ENCODE data around the gene C4A.
"Not testable (repeated sequence)": the region's sequence is repeated elsewhere in the genome, so short reads cannot be mapped to it uniquely, and the experiment has no call there.

Gene C4A

DNA sequence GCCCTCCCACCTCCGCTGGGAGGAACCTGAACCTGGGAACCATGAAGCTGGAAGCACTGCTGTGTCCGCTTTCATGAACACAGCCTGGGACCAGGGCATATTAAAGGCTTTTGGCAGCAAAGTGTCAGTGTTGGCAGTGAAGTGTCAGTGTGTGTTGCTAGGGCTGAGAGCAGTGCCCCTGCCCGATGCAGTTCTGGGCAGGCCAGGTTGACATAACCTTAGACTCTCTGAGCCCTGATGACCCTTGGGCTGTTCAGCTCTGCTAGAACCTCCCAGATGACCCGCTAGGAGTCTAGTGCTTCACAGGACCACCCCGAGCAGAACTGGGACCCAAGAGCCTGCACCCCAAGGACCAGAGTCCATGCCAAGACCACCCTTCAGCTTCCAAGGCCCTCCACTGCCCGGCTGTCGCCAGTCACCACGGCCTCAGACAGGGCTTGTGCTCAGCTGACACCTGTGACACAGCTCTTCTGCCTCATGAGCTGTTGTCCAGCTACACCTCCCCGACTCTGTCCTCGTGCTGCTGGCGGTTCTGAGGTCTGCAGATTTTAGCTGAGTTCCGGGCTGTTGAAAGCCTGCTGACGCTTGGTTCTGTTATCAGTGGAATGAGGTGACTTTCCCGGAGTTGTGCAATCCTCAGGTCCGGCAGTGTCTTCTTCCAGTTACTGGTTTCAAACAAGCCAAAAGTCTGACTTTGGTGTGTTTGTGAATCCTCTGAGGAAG, 20.9 kb downstream of the C4A start:
- not testable (repeated sequence) for H3K9ac ChIP-seq (ENCODE audit: insufficient read length, low read depth); DNase-seq (ENCODE audit: low read depth, low spot score); H3K4me1 ChIP-seq (ENCODE audit: insufficient read depth, insufficient read length); H3K27me3 ChIP-seq (ENCODE audit: insufficient read depth, insufficient read length); H3K4me3 ChIP-seq (ENCODE audit: insufficient read length, low read depth); H3K9me3 ChIP-seq (ENCODE audit: insufficient read depth, low read length); H3K36me3 ChIP-seq (ENCODE audit: insufficient read depth, insufficient read length, low read length)

DNA sequence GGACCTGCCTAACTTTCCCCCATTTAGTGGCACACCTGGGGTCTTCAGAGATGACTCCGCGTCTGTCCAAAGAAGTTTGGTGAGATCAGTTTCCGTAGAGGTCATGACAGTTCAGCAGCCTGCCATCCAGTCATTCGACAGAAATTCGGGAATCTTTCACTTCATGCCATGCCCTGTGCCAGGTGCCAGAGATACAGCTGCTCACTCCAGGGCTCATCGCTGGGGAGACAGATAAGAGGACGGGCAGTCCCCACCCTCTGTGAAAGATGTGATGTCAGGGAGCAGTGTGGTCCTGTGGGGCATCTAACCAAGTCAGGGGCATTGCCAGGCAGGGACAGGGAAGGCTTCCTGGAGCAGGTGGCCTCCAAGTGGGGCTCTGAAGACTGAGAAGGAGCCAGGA, 21.4 kb downstream of the C4A start:
- DNase-seq (ENCODE audit: low read depth, low spot score); H3K4me3 ChIP-seq (ENCODE audit: insufficient read length, low read depth); H3K4me1 ChIP-seq (ENCODE audit: insufficient read depth, insufficient read length); H3K9ac ChIP-seq (ENCODE audit: insufficient read length, low read depth); H3K36me3 ChIP-seq (ENCODE audit: insufficient read depth, insufficient read length, low read length); H3K27me3 ChIP-seq (ENCODE audit: insufficient read depth, insufficient read length); H3K9me3 ChIP-seq (ENCODE audit: insufficient read depth, low read length): not testable (repeated sequence)

DNA sequence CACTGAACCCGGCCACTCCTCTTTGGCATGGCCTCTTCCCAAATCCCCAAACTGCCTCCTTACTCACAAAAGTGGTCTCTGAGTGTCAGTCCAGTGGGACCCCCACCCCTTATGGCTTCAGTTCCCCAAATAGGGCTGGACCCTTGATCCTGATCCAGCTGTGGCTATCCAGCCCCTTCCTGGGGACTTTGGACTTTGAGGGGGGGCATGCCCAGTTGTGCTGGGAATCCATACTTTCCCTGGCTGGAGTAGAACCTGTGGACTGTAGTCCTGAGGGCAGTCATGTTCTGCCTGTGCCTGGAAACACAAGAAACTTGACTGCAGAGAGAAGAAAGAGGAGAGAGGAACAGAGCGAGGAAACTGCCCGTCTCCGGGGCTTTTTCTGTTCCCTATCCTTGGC, 22.5 kb downstream of the C4A start:
- H3K4me3 ChIP-seq (ENCODE audit: insufficient read length, low read depth); H3K27me3 ChIP-seq (ENCODE audit: insufficient read depth, insufficient read length); H3K4me1 ChIP-seq (ENCODE audit: insufficient read depth, insufficient read length); H3K9me3 ChIP-seq (ENCODE audit: insufficient read depth, low read length); H3K9ac ChIP-seq (ENCODE audit: insufficient read length, low read depth); H3K36me3 ChIP-seq (ENCODE audit: insufficient read depth, insufficient read length, low read length); DNase-seq (ENCODE audit: low read depth, low spot score): not testable (repeated sequence)

GRCh38 chr6:32004864-32005537, 23.1 kb downstream of the C4A start:
- H3K27me3 ChIP-seq (ENCODE audit: insufficient read depth, insufficient read length); H3K4me3 ChIP-seq (ENCODE audit: insufficient read length, low read depth); H3K9ac ChIP-seq (ENCODE audit: insufficient read length, low read depth); H3K9me3 ChIP-seq (ENCODE audit: insufficient read depth, low read length); H3K36me3 ChIP-seq (ENCODE audit: insufficient read depth, insufficient read length, low read length); DNase-seq (ENCODE audit: low read depth, low spot score); H3K4me1 ChIP-seq (ENCODE audit: insufficient read depth, insufficient read length): not testable (repeated sequence)

- H3K36me3 ChIP-seq (ENCODE audit: insufficient read depth, insufficient read length, low read length); H3K4me3 ChIP-seq (ENCODE audit: insufficient read length, low read depth); DNase-seq (ENCODE audit: low read depth, low spot score); H3K9ac ChIP-seq (ENCODE audit: insufficient read length, low read depth); H3K4me1 ChIP-seq (ENCODE audit: insufficient read depth, insufficient read length); H3K27me3 ChIP-seq (ENCODE audit: insufficient read depth, insufficient read length); H3K9me3 ChIP-seq (ENCODE audit: insufficient read depth, low read length): not testable (repeated sequence)
Measured at GRCh38 chr6:32005538-32005880, 23.7 kb downstream of the C4A start.

DNA sequence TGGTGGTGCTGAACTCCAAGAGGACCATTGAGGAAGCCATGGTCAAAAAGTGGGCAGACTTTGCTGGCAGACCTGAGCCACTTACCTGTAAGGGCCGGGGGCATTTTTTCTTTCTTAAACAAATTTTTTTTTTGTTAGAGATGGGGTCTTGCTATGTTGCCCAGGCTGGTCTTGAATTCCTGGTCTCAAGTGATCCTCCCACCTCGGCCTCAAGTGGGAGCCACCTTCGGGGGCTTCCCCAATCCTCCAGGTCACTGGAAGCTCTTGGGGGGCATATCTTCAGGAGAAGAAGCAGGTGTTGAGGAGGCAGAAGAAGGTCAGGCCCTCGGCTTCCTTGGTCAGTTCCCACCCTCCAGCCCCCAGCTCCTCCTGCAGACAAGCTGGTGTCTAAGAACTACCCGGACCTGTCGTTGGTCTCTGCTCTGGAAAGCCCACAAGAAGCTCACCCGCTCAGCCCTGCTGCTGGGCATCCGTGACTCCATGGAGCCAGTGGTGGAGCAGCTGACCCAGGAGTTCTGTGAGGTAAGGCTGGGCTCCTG, 24.2 kb downstream of the C4A start:
- DNase-seq (ENCODE audit: low read depth, low spot score); H3K27me3 ChIP-seq (ENCODE audit: insufficient read depth, insufficient read length); H3K9me3 ChIP-seq (ENCODE audit: insufficient read depth, low read length): not testable (repeated sequence)

DNA sequence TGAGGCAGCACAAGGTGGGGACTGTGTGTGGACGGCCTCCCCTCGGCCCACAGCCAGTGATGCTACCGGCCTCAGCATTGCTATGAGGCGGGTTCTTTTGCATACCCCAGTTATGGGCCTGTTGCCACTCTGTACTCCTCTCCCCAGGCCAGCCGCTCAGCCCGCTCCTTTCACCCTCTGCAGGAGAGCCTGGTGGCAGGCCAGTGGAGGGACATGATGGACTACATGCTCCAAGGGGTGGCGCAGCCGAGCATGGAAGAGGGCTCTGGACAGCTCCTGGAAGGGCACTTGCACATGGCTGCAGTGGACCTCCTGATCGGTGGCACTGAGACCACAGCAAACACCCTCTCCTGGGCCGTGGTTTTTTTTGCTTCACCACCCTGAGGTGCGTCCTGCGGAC, 25.2 kb downstream of the C4A start:
- not testable (repeated sequence) for H3K9me3 ChIP-seq (ENCODE audit: insufficient read depth, low read length); H3K36me3 ChIP-seq (ENCODE audit: insufficient read depth, insufficient read length, low read length); H3K9ac ChIP-seq (ENCODE audit: insufficient read length, low read depth); H3K27me3 ChIP-seq (ENCODE audit: insufficient read depth, insufficient read length); H3K4me3 ChIP-seq (ENCODE audit: insufficient read length, low read depth); H3K4me1 ChIP-seq (ENCODE audit: insufficient read depth, insufficient read length); DNase-seq (ENCODE audit: low read depth, low spot score)

More for the DNA sequence above, 24.2 kb downstream of the C4A start:
- not testable (repeated sequence) for H3K9ac ChIP-seq (ENCODE audit: insufficient read length, low read depth); H3K4me3 ChIP-seq (ENCODE audit: insufficient read length, low read depth); H3K4me1 ChIP-seq (ENCODE audit: insufficient read depth, insufficient read length); H3K36me3 ChIP-seq (ENCODE audit: insufficient read depth, insufficient read length, low read length)

DNA sequence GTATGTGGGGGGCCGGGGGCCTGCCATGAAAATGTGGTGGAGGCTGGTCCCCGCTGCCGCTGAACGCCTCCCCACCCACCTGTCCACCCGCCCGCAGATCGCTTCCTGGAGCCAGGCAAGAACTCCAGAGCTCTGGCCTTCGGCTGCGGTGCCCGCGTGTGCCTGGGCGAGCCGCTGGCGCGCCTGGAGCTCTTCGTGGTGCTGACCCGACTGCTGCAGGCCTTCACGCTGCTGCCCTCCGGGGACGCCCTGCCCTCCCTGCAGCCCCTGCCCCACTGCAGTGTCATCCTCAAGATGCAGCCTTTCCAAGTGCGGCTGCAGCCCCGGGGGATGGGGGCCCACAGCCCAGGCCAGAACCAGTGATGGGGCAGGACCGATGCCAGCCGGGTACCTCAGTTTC, 26.2 kb downstream of the C4A start:
- H3K9ac ChIP-seq (ENCODE audit: insufficient read length, low read depth); H3K4me1 ChIP-seq (ENCODE audit: insufficient read depth, insufficient read length); H3K36me3 ChIP-seq (ENCODE audit: insufficient read depth, insufficient read length, low read length); H3K9me3 ChIP-seq (ENCODE audit: insufficient read depth, low read length); H3K27me3 ChIP-seq (ENCODE audit: insufficient read depth, insufficient read length); DNase-seq (ENCODE audit: low read depth, low spot score); H3K4me3 ChIP-seq (ENCODE audit: insufficient read length, low read depth): not testable (repeated sequence)

DNA sequence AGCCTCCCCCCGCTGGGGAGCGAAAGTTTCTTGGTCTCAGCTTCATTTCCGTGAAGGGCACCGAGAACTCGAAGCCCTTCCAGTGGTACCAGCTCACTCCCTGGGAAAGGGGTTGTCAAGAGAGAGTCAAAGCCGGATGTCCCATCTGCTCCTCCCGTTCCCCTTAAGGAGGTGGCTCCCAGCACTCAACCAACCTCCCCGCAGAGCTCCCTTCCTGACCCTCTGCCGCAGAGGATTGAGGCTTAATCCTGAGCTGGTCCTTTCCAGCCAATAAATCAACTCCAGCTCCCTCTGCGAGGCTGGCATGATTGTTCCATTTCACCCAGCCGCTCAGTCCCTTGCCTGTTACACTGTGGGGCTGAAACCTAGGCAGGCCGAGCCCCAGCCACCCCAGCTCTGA, 26.8 kb downstream of the C4A start:
- H3K4me1 ChIP-seq (ENCODE audit: insufficient read depth, insufficient read length); H3K36me3 ChIP-seq (ENCODE audit: insufficient read depth, insufficient read length, low read length); H3K4me3 ChIP-seq (ENCODE audit: insufficient read length, low read depth); H3K27me3 ChIP-seq (ENCODE audit: insufficient read depth, insufficient read length); DNase-seq (ENCODE audit: low read depth, low spot score); H3K9ac ChIP-seq (ENCODE audit: insufficient read length, low read depth); H3K9me3 ChIP-seq (ENCODE audit: insufficient read depth, low read length): not testable (repeated sequence)

- H3K4me1 ChIP-seq (ENCODE audit: insufficient read depth, insufficient read length); H3K4me3 ChIP-seq (ENCODE audit: insufficient read length, low read depth); H3K9ac ChIP-seq (ENCODE audit: insufficient read length, low read depth); H3K27me3 ChIP-seq (ENCODE audit: insufficient read depth, insufficient read length); DNase-seq (ENCODE audit: low read depth, low spot score); H3K36me3 ChIP-seq (ENCODE audit: insufficient read depth, insufficient read length, low read length); H3K9me3 ChIP-seq (ENCODE audit: insufficient read depth, low read length): not testable (repeated sequence)
Measured at GRCh38 chr6:32009537-32009936, 27.7 kb downstream of the C4A start.

DNA sequence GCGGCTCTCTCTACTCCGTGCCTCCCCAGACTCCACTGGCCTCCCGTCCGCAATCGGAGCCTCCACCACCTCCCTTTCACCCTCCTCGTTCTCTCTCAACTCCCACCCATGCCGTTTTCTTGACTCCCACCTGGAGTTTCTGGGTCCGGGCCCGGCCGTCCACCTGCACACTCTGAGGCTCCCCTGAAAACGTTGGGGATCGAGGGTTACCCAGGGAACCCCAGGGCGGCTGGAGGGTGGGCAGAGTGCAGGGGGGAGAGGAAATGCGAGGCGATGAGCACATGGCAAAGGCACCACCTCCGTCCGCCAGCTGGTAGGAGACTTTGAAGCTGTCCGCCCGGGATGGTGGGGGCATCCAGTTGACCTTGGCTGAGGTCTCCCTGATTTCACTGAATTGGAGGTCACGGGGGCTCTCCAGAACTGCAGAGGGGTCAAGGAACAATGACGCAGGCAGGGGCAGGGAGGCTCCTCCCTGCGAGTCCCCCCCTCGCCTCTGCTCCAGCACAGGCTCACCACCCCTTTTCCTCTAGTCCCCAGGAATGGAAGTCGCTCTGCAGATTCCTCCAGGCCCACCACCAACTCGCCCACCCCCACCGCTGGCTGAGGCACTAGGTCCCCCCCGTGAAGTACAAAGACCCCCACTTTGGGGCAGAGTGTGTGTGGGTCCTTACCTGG, 29.1 kb downstream of the C4A start:
- not testable (repeated sequence) for H3K9ac ChIP-seq (ENCODE audit: insufficient read length, low read depth); H3K4me3 ChIP-seq (ENCODE audit: insufficient read length, low read depth); H3K4me1 ChIP-seq (ENCODE audit: insufficient read depth, insufficient read length); H3K9me3 ChIP-seq (ENCODE audit: insufficient read depth, low read length); H3K27me3 ChIP-seq (ENCODE audit: insufficient read depth, insufficient read length); DNase-seq (ENCODE audit: low read depth, low spot score); H3K36me3 ChIP-seq (ENCODE audit: insufficient read depth, insufficient read length, low read length)
